ENCODE results near the gene TEAD2.

TEAD2 gene

DNA sequence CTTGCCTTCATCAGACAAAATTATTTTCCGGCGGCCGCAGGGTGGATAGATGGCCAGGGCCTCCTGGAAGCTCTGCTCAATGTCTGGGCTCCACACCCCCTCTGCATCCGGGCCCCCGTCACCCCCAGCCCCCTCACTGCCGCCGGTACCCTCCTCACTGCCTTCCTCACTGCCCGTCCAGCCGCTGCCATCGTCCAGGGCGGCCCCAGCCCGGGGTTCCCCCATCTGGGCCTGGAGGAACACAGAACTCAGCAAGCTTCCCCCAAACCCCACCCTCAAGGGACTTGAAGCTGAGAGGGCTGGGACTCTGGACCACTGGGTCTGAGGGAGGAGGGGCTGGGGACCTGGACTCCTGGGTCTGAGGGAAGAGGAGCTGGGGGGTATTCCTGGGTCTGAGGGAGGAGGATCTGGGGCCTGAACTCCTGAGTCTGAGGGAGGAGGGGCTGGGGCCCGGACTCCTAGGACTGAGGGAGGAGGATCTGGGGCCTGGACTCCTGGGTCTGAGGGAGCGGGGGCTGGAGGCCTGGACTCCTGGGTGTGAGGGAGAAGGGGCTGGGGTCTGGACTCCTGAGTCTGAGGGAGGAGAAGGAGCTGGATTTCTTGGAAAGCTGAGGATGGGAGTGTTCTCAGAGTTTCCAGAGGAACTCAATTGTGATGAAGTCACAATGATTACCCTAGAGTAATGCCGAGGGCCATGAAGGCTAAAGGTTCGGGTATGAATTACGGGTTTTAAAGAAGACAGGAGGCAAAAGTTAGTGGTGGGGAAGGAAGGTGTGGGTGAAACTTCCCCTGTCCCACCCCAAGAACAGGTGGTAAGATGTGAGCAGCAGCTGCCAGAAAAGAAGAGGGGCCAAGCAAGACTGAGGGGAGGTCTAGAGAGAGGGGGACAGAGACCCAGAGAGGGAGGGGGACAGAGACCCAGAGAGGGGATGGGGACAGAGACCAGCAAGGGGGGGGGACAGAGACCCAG, 2.1 kb downstream of the TEAD2 start:
- H3K4me3 ChIP-seq (ENCODE audit: low read depth, low read length), result peak overlapping the region; percentile 90; the same call in 1 of the 2 replicates
- DNase-seq (ENCODE audit: low read depth), result no peak
- TF ChIP-seq, protein P1, sequence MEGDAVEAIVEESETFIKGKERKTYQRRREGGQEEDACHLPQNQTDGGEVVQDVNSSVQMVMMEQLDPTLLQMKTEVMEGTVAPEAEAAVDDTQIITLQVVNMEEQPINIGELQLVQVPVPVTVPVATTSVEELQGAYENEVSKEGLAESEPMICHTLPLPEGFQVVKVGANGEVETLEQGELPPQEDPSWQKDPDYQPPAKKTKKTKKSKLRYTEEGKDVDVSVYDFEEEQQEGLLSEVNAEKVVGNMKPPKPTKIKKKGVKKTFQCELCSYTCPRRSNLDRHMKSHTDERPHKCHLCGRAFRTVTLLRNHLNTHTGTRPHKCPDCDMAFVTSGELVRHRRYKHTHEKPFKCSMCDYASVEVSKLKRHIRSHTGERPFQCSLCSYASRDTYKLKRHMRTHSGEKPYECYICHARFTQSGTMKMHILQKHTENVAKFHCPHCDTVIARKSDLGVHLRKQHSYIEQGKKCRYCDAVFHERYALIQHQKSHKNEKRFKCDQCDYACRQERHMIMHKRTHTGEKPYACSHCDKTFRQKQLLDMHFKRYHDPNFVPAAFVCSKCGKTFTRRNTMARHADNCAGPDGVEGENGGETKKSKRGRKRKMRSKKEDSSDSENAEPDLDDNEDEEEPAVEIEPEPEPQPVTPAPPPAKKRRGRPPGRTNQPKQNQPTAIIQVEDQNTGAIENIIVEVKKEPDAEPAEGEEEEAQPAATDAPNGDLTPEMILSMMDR (IDR thresholded peaks at IDR 0.05; ENCODE audit: control insufficient read depth, extremely low read depth, insufficient read depth), result no peak

DNA sequence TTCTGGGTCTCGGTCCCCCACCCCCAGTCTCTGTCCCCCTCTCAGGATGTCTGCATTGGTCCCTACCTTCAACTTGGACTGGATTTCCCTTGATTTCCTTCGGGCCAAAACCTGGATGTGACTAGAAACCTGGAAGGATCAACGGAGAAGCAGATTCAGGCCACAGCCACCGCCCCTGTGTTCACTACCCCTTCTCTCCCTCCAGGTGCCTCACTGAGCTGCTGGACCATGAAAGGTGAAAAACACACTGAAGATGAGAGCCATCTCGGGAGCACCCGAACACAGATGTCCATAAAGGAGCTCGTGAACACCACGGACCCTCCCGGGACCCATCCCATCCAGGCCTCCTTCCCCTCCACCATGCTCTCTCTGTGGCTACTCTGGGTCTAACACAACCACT, 5.0 kb downstream of the TEAD2 start:
- no peak overlapping the region for H3K4me3 ChIP-seq (ENCODE audit: low read depth, low read length)
- no peak for DNase-seq (ENCODE audit: low read depth)
- TF ChIP-seq, protein P1 (IDR thresholded peaks at IDR 0.05; ENCODE audit: control insufficient read depth, extremely low read depth, insufficient read depth), result no peak

DNA sequence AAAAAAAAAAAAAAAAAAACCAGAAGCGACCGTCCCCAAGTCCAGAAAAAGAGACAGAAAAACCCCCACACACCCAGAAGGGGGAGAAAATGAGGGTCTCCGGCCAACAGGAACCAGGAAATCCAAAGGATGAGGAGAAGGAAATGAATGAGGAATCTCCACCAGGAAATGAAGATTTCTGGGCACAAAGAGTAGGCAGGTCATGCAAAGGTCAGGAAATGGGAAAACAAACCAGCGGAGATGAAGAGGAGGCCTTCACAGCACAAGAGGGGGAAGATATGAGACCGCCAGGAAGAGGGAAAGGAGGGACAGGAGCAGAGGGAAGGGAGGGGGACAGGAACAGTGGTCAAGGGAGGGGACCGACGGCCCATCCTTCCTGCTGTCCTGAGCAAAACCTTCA, 5.8 kb downstream of the TEAD2 start:
- DNase-seq (ENCODE audit: low read depth), result no peak
- TF ChIP-seq, protein P1 (IDR thresholded peaks at IDR 0.05; ENCODE audit: control insufficient read depth, extremely low read depth, insufficient read depth), result no peak
- no peak overlapping the region for H3K4me3 ChIP-seq (ENCODE audit: low read depth, low read length)

DNA sequence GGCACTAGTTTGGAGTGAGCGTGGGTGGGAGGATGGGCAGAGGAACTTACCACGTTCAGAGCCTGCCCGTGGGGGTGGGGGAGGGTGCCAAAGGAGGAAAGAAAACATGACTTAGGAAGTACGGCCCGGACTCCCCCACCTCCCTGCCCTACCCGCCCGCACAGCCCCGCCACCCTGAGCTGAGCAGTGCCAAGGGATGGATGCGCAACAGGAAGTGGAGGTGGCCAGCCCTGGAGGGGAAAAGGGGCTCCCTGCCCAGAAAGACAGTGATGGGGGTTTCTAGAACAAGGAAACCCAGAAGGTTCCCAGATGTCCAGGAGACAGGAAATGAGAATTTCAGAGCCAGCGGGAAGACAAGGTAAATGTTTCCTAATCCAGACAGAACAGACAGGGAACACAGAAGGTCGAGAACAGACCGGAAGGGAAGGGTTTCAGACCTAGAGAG, 6.3 kb downstream of the TEAD2 start:
- DNase-seq (ENCODE audit: low read depth), result no peak
- TF ChIP-seq, protein P1 (IDR thresholded peaks at IDR 0.05; ENCODE audit: control insufficient read depth, extremely low read depth, insufficient read depth), result no peak
- H3K4me3 ChIP-seq (ENCODE audit: low read depth, low read length), result no peak overlapping the region

DNA sequence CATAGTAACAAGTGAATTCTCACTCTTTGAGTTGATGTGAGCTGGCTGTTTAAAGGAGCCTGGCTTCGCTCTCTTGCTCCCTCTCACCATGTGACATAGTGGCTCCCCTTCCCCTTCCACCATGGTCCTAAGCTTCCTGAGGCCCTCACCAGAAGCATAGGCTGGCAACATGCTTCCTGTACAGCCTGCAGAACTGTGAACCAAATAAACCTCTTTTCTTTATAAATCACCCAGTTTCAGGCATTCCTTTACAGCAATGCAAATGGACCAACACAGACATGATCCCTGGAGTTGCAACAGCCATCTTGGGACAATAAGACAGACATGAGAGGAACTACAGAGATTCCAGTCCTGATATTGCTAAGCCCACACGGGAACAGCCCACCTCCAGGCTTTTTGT, 12.6 kb downstream of the TEAD2 start:
- DNase-seq (ENCODE audit: low read depth), result no peak
- TF ChIP-seq, protein P1 (IDR thresholded peaks at IDR 0.05; ENCODE audit: control insufficient read depth, extremely low read depth, insufficient read depth), result no peak
- no peak overlapping the region for H3K4me3 ChIP-seq (ENCODE audit: low read depth, low read length)

DNA sequence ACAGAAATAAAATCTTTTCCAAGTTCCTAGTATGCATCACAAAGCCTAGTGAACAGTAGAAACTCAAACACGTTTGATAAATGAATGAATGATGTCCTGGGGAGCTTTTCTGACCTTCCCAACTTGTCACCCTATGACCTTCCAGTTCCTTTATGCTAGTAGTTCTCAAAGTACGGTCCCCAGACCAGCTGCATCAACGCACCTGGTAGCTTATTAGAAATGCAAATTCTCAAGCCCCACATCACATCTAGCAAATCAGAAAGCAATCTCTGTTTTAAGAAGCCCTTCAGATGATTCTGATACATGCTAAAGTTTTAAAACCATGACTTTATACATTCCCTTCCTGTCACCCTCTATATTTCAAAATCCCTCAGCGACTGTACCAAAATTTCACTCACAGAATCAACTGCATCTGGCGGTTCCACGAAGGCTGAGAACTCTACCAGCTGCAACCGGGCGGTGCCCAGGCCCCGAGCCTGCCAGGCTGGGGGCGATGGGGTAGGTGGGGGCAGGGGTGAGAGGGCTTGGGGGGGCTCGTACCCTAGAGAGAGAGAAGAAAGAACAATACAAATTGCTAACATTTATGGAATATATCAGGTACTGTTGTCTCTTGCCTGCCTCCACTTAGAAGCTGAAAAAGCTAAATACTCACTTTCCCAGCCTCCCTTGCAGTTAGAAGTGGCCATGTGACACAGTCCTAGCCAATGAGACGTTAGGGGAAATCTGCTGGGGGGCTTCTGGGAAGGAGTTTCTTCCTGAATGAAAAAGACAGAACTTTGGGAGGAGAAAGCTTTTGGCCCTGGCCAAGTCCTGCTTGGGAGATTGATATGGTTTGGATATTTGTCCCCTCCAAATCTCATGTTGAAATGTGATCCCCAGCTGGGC, 13.7 kb downstream of the TEAD2 start:
- no peak overlapping the region for H3K4me3 ChIP-seq (ENCODE audit: low read depth, low read length)
- TF ChIP-seq, protein P1 (IDR thresholded peaks at IDR 0.05; ENCODE audit: control insufficient read depth, extremely low read depth, insufficient read depth), result no peak

More for the DNA sequence above, 13.7 kb downstream of the TEAD2 start:
- no peak for DNase-seq (ENCODE audit: low read depth)

All from LNCaP clone FGC (cell line).